GM21367 (cell line): Measurements from ENCODE around the gene GPATCH2.
"Not testable (repeated sequence)": the region's sequence is repeated elsewhere in the genome, so short reads cannot be mapped to it uniquely, and the experiment has no call there.

Source experiments
- ATAC-seq: cut with Tn5 transposase; IDR thresholded peaks from one replicate; pipeline ENCODE4 v1.9.1; 2021; ENCODE audit not compliant: unreplicated experiment

GPATCH2 gene

DNA sequence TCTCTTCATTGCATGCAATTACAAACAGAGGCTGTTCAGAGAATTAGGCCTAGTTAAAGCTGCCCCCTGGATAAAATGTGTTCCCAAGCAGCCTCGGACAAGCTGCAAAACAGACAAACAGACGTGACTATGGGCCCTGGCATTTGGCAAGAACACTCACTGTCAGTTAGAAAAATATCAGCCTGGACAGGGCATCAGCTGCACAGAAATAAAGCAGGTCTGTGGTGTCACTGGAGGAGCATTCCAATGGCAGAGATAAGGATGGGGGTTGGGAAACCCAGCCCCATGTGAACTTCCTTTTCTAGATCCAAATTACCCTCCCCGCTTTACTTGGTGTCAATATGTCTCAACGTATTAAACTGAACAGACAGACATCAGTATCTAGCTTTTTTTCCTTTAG lies 177.1 kb downstream of the GPATCH2 start:
- ATAC-seq, result no peak

GRCh38 chr1:217449370-217449769 lies 181.5 kb downstream of the GPATCH2 start:
- ATAC-seq, result no peak

DNA sequence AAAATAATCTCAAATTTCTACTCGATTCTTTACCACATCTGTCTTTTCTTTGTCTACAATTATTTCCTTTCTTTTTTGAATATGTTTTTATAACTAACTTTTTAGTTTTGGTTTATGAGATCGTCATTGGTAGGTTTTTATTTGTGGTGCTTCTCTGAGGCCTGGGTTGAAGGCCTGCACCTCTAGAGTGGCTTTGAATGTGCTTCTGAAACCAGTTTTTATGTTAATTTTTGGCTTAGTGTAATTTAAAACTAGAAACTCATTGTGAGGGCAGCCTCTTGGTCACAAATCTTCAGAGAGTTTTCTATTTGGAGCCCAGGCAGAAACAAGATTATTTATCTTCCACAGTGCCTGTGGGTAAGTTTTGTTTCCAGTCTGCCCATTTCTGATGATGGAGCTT lies 187.0 kb downstream of the GPATCH2 start:
- ATAC-seq, result no peak

- ATAC-seq, result no peak
Observed at GRCh38 chr1:217437376-217437775, 193.5 kb downstream of the GPATCH2 start.

GRCh38 chr1:217435204-217435603 lies 195.7 kb downstream of the GPATCH2 start:
- no peak for ATAC-seq

DNA sequence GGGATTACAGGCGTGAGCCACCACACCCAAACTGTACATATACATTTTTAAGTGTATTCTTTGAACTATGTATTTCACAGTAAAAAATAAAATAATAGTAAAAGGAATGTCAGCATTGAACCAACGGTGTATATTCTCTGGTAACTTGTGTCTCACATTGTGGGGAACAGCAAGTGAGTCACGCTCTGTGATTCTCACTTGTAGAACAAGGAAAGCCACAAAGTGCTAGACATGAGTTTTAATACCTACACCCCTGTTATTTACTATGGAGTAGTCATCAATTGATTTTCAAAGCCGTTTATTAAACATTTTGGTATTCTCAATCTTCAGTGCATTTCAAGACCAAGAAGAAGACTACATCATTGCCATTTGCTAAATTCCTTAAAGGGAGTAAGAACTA lies 197.2 kb downstream of the GPATCH2 start:
- no peak for ATAC-seq

DNA sequence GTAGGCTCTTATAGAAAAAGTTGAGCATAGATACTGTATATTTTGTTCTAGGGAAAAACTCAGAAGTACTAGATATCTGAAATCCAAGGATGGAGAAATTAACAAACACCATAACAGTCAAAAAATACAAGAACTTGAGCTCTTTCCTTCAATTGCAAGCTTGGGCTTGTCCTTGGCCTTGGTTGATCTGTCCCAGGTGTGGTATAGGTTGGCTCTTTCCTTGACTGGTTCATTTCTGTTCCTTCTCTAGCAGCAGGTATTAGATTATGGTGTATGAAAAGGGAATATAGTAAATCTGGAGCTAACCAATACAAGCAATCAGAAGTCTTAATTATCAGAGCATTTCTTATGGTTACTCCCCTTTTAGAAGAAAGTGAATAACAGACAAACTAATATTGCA lies 198.6 kb downstream of the GPATCH2 start:
- no peak for ATAC-seq

DNA sequence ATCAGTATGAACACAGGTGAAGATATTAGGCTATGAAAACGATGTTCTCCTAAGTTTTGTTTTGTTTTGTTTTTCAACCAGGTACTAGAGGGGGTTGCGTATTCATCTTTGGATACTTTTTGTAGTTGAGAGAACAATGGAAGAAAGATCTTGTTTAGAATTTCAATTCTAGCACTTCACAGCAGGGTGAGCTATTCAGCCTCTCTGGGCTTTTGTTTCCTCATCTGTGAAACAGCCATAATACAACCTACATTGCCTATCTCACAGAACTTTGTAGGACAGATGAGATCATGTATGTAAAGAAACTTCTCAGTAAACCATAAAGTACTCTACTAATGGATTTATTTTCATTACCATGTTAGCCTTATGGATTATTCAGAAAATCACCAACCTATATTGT lies 199.5 kb downstream of the GPATCH2 start:
- ATAC-seq, result no peak

GRCh38 chr1:217425422-217425821 lies 205.5 kb downstream of the GPATCH2 start:
- ATAC-seq, result no peak

GRCh38 chr1:217419194-217419551 lies 211.7 kb downstream of the GPATCH2 start:
- no peak for ATAC-seq

- ATAC-seq, result no peak
Observed at GRCh38 chr1:217418269-217419193, 212.4 kb downstream of the GPATCH2 start.

DNA sequence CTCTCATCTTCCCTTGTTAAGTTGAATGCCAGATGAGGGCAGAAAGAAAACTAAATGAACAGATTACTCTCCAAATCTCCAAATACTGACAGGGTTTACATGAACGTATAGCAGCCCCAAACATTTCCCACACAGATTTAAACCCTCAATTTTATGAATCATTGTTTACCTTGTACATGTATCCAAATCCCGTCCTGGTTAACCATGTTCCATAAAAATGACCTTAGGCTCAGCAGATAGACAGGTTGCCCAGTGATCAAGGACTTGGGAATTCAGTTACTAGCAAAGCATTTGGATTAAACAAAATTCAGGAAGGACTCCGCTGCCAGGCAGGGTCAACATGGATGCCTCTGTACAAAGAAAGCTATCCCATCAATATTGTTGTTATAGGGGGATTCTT lies 213.5 kb downstream of the GPATCH2 start:
- no peak for ATAC-seq

- ATAC-seq, result no peak
Observed at GRCh38 chr1:217407534-217408001, 223.3 kb downstream of the GPATCH2 start.

GRCh38 chr1:217403026-217403720 lies 227.7 kb downstream of the GPATCH2 start:
- ATAC-seq, result no peak

- ATAC-seq, result no peak
Observed at GRCh38 chr1:217402301-217402700, 228.6 kb downstream of the GPATCH2 start.

- ATAC-seq, result no peak
Observed at GRCh38 chr1:217393896-217394295, 237.0 kb downstream of the GPATCH2 start.

- no peak for ATAC-seq
Observed at GRCh38 chr1:217392441-217392840, 238.4 kb downstream of the GPATCH2 start.

GRCh38 chr1:217389895-217390294 lies 241.0 kb downstream of the GPATCH2 start:
- ATAC-seq, result no peak

DNA sequence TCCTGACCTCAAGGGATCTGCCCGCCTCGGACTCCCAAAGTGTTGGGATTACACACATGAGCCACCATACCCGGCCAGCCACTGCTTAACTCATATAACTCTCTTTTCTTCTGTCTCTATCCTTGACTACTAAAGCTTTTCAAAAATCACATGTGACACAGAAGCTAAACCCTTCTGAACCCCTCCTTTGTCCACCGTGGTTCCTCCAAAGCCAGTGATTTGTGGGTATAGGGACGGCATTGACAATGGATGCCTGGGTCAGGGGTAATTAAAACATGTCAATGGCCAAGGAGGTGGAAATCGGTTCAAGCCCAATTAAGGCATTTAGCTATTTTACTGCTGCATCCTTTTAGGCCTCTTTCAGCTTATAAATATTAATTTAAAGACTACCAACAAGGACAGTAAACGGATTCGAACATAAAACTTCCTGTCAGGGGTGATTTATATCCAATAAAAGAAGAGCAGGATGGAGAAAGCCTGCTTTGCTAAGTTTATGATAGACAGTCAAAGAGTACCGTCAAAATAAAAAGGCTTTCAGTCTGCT lies 242.3 kb downstream of the GPATCH2 start:
- no peak for ATAC-seq

DNA sequence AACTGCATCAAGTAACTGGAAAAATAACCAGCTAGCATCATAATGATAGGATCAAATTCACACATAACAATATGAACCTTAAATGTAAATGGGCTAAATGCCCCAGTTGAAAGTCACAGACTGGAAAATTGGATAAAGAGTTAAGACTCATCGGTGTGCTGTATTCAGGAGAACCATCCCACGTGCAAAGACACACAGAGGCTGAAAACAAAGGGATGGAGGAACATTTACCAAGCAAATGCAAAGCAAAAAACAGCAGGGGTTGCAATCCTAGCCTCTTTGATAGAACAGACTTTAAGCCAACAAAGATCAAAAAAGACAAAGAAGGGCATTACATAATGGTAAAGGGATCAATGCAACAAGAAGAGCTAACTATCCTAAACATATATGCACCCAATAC lies 249.1 kb downstream of the GPATCH2 start:
- ATAC-seq, result not testable (repeated sequence)

GRCh38 chr1:217379804-217380203 lies 251.1 kb downstream of the GPATCH2 start:
- ATAC-seq, result not testable (repeated sequence)

- ATAC-seq, result no peak
Observed at GRCh38 chr1:217379336-217379735, 251.6 kb downstream of the GPATCH2 start.
